Measurements from ENCODE around the gene KIAA0232. TPM values are rescaled to one million over a fixed set of nuclear protein-coding genes. Genes with fewer than 3 reads are reported as not detected.
A peak's percentile ranks its signal among the peaks of the same experiment; 100 is the strongest.

Gene KIAA0232
- total RNA-seq, 1 donor from 2014 or later = 27.2 TPM

DNA sequence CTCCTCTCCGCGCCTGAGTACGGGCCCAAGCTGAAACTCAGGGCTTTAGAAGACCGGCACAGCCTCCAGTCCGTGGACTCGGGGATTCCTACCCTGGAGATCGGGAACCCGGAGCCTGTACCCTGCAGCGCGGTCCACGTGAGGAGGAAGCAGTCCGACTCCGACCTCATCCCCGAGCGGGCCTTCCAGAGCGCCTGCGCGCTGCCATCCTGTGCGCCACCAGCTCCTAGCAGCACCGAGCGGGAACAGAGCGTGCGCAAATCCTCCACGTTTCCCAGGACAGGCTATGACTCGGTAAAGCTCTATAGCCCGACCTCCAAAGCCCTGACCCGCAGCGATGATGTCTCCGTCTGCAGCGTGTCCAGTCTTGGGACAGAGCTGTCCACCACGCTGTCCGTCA is 141.0 kb downstream of the KIAA0232 start:
- peak overlapping the region; percentile 47 for H3K4me3 Mint-ChIP-seq (ENCODE audit: unreplicated experiment)
- no peak overlapping the region for H3K27ac Mint-ChIP-seq (ENCODE audit: unreplicated experiment)
- peaks cover 23% of the 10 kb centered on the region for H3K36me3 Mint-ChIP-seq (ENCODE audit: low read depth, unreplicated experiment)
- TF ChIP-seq, protein P1, sequence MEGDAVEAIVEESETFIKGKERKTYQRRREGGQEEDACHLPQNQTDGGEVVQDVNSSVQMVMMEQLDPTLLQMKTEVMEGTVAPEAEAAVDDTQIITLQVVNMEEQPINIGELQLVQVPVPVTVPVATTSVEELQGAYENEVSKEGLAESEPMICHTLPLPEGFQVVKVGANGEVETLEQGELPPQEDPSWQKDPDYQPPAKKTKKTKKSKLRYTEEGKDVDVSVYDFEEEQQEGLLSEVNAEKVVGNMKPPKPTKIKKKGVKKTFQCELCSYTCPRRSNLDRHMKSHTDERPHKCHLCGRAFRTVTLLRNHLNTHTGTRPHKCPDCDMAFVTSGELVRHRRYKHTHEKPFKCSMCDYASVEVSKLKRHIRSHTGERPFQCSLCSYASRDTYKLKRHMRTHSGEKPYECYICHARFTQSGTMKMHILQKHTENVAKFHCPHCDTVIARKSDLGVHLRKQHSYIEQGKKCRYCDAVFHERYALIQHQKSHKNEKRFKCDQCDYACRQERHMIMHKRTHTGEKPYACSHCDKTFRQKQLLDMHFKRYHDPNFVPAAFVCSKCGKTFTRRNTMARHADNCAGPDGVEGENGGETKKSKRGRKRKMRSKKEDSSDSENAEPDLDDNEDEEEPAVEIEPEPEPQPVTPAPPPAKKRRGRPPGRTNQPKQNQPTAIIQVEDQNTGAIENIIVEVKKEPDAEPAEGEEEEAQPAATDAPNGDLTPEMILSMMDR (IDR thresholded peaks at IDR 0.05; ENCODE audit: unreplicated experiment) = no peak
- peaks cover 9% of the 10 kb centered on the region for H3K4me1 Mint-ChIP-seq (ENCODE audit: unreplicated experiment)
- peaks cover 6% of the 10 kb centered on the region for H3K27me3 Mint-ChIP-seq (ENCODE audit: unreplicated experiment)
- no peaks in the 10 kb centered on the region for H3K9me3 Mint-ChIP-seq (ENCODE audit: unreplicated experiment)
- DNase-seq (ENCODE audit: low spot score) = no peak

- TF ChIP-seq, protein P1 (IDR thresholded peaks at IDR 0.05; ENCODE audit: unreplicated experiment) = no peak
- peaks cover 28% of the 10 kb centered on the region for H3K36me3 Mint-ChIP-seq (ENCODE audit: low read depth, unreplicated experiment)
Measured at GRCh38 chr4:6924361-6924779, 141.8 kb downstream of the KIAA0232 start.

DNA sequence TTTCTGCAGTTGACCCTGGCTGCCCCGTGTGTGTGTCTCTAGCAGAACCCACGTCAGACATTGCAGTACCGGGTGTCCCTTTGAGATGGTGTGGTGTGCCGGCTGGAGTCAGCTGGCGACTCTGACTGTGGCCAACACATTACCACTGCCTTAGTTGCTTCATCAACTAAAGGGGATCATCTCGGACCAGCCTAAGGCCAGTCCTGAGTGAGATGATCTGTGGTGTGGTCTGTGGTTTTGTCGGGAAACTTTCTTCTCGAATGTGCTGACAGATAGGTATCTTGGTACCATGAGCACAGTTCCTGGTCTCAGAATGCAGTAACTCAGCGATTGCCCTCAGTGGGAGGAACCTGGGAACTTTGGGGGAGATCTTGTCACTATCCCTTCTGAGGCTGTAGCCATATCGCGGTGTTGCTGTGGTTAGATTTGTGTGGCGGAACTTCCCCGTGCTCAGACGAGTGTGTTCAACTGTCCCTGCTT is 142.9 kb downstream of the KIAA0232 start:
- Mint-ChIP-seq H3K4me3 (ENCODE audit: unreplicated experiment) (no peak overlapping the region), H3K9me3 (ENCODE audit: unreplicated experiment) (no peaks in the 10 kb centered on the region), H3K27ac (ENCODE audit: unreplicated experiment) (no peak overlapping the region), H3K4me1 (ENCODE audit: unreplicated experiment) (peaks cover 8% of the 10 kb centered on the region), H3K27me3 (ENCODE audit: unreplicated experiment) (peaks cover 6% of the 10 kb centered on the region), H3K36me3 (ENCODE audit: low read depth, unreplicated experiment) (peaks cover 32% of the 10 kb centered on the region)
- TF ChIP-seq, protein P1 (IDR thresholded peaks at IDR 0.05; ENCODE audit: unreplicated experiment) = no peak
- DNase-seq (ENCODE audit: low spot score) = no peak

More at GRCh38 chr4:6924361-6924779, 141.8 kb downstream of the KIAA0232 start:
- H3K27me3 Mint-ChIP-seq (ENCODE audit: unreplicated experiment) = peaks cover 6% of the 10 kb centered on the region
- no peaks in the 10 kb centered on the region for H3K9me3 Mint-ChIP-seq (ENCODE audit: unreplicated experiment)
- H3K27ac Mint-ChIP-seq (ENCODE audit: unreplicated experiment) = no peak overlapping the region
- H3K4me3 Mint-ChIP-seq (ENCODE audit: unreplicated experiment) = peak overlapping the region; percentile 29
- DNase-seq (ENCODE audit: low spot score) = no peak
- peaks cover 4% of the 10 kb centered on the region for H3K4me1 Mint-ChIP-seq (ENCODE audit: unreplicated experiment)

GRCh38 chr4:6926081-6926480 is 143.6 kb downstream of the KIAA0232 start:
- no peak for DNase-seq (ENCODE audit: low spot score)
- H3K27ac Mint-ChIP-seq (ENCODE audit: unreplicated experiment) = no peak overlapping the region
- peaks cover 32% of the 10 kb centered on the region for H3K36me3 Mint-ChIP-seq (ENCODE audit: low read depth, unreplicated experiment)

More at GRCh38 chr4:6926081-6926480, 143.6 kb downstream of the KIAA0232 start:
- Mint-ChIP-seq H3K27me3 (ENCODE audit: unreplicated experiment) (peaks cover 6% of the 10 kb centered on the region), H3K4me1 (ENCODE audit: unreplicated experiment) (peaks cover 8% of the 10 kb centered on the region), H3K9me3 (ENCODE audit: unreplicated experiment) (no peaks in the 10 kb centered on the region), H3K4me3 (ENCODE audit: unreplicated experiment) (no peak overlapping the region)
- TF ChIP-seq, protein P1 (IDR thresholded peaks at IDR 0.05; ENCODE audit: unreplicated experiment) = no peak

Data from endothelial cell (in vitro differentiated cells).